HL-60 (cell line): ENCODE data around the gene COL4A2.

ENCODE experiments used
- DNase-seq, 2 experiments: peaks; one replicate each; pipeline ENCODE4 v3.0.0-alpha.2; 2010 to 2020; ENCODE audit warnings: low read depth in 1 of 2, low spot score in 1 of 2
- H3K27ac ChIP-seq: fragments of 250-450 bp; sonication (Bioruptor Pico); replicated peaks from 2 replicates; pipeline ENCODE4 v1.5.1; 2020; ENCODE audit warnings: mild to moderate bottlenecking, moderate library complexity
- H3K27me3 ChIP-seq: fragments of 250-450 bp; sonication (Bioruptor Pico); 2 replicates; pipeline ENCODE4 v1.5.1; 2021; ENCODE audit warnings: mild to moderate bottlenecking, moderate library complexity; ENCODE audit not compliant: insufficient read depth, poor library complexity, severe bottlenecking
- H3K4me3 ChIP-seq: replicated peaks from 2 replicates; pipeline ENCODE4 v1.5.1; 2011; ENCODE audit warnings: mild to moderate bottlenecking, control low read depth, low read length; ENCODE audit not compliant: insufficient read depth
- CTCF ChIP-seq: IDR thresholded peaks from one replicate; pipeline ENCODE4 v1.5.1; 2011; ENCODE audit warnings: low read length, control low read depth, inconsistent platforms; ENCODE audit not compliant: insufficient read depth
- GABPA ChIP-seq: IDR thresholded peaks from 2 replicates; pipeline ENCODE4 v1.6.1; 2012; ENCODE audit warnings: low read depth
- POLR2AphosphoS5 ChIP-seq: IDR thresholded peaks from 2 replicates; pipeline ENCODE4 v1.6.1; 2012; ENCODE audit warnings: low read depth
- REST ChIP-seq: IDR thresholded peaks from 2 replicates; pipeline ENCODE4 v1.6.1; 2012; ENCODE audit warnings: low read depth; ENCODE audit not compliant: insufficient replicate concordance
- SPI1 ChIP-seq: IDR thresholded peaks from 2 replicates; pipeline ENCODE4 v1.6.1; 2012; ENCODE audit warnings: low read depth, mild to moderate bottlenecking, borderline replicate concordance

COL4A2 gene

GRCh38 chr13:110366733-110367132 lies 59.6 kb downstream of the COL4A2 start:
- Histone ChIP-seq H3K4me3 (no peak overlapping the region), H3K27me3 (no peaks in the 10 kb centered on the region), H3K27ac (no peak overlapping the region)
- TF ChIP-seq POLR2AphosphoS5 (no peak), SPI1 (no peak), CTCF (no peak), REST (no peak), GABPA (no peak)
- no peak for DNase-seq

DNA sequence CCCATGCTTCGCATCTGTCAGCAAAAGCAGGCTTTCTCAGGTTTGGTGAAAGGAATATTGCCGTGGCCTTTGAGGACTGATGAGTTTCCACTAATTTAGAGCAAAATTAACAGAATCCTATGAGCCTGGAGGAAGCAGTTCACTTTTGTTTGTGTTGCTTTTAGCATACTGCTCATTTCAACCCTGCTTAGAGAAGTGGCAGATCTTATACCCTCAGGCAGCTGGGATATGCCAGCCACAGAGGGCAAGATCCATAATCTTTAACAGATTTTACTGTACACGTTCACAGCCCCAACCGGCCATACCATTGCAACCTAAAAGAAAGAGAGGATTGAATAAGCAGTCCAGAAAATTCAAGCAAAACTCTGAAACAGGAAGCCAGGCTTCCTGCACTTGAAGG lies 60.5 kb downstream of the COL4A2 start:
- no peak for TF ChIP-seq REST
- no peak for TF ChIP-seq POLR2AphosphoS5
- no peak for TF ChIP-seq CTCF
- TF ChIP-seq GABPA = no peak
- no peak for TF ChIP-seq SPI1

DNA sequence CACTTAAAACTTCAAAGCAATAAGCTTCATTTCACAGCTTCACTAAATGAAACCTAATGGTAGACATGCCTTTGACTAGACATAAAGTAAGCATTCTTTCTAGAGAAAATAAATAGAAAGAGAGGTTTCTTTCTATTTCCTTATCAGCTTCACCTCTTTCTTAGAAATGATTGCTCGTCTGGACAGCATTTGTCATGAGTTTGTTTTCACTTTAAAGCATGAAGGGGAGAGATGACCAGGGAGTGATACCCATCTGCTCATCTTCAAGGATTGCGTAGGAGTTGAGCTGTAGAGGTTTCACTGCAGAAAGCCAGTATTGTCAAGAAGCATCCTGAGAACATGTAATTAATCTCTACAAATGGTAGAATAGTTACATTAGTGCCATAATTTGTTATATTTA lies 61.3 kb downstream of the COL4A2 start:
- TF ChIP-seq GABPA (no peak), SPI1 (no peak), REST (no peak), CTCF (no peak), POLR2AphosphoS5 (no peak)
- no peak for DNase-seq
- H3K27ac ChIP-seq = no peak overlapping the region

More for the DNA sequence above, 60.5 kb downstream of the COL4A2 start:
- no peak overlapping the region for H3K27ac ChIP-seq
- H3K4me3 ChIP-seq = no peak overlapping the region
- H3K27me3 ChIP-seq = peaks cover 3% of the 10 kb centered on the region
- DNase-seq = no peak

More for the DNA sequence above, 61.3 kb downstream of the COL4A2 start:
- H3K27me3 ChIP-seq = peaks cover 11% of the 10 kb centered on the region
- no peak overlapping the region for H3K4me3 ChIP-seq
